BE2C (cell line): Measurements from ENCODE around the gene SLC35B2.

Source experiments
- DNase-seq: peaks from one replicate; pipeline ENCODE4 v3.0.0-alpha.2; 2020
- H3K27me3 ChIP-seq: fragments of 250-450 bp; sonication (Bioruptor Pico); 2 replicates; pipeline ENCODE4 v1.5.1; 2020; ENCODE audit warnings: mild to moderate bottlenecking
- H3K36me3 ChIP-seq: fragments of 250-450 bp; sonication (Bioruptor Pico); 2 replicates; pipeline ENCODE4 v1.5.1; 2020; ENCODE audit warnings: mild to moderate bottlenecking
- H3K4me1 ChIP-seq: fragments of 250-450 bp; sonication (Bioruptor Pico); 2 replicates; pipeline ENCODE4 v1.5.1; 2020
- H3K4me3 ChIP-seq: 2 replicates; pipeline ENCODE4 v1.5.1; 2011; ENCODE audit warnings: low read depth, low read length
- H3K9me3 ChIP-seq: fragments of 250-450 bp; sonication (Bioruptor Pico); 2 replicates; pipeline ENCODE4 v1.5.1; 2020
- CTCF ChIP-seq: IDR thresholded peaks from 2 replicates; pipeline ENCODE4 v1.5.1; 2012; ENCODE audit warnings: mild to moderate bottlenecking, low read depth, low read length

SLC35B2 gene

DNA sequence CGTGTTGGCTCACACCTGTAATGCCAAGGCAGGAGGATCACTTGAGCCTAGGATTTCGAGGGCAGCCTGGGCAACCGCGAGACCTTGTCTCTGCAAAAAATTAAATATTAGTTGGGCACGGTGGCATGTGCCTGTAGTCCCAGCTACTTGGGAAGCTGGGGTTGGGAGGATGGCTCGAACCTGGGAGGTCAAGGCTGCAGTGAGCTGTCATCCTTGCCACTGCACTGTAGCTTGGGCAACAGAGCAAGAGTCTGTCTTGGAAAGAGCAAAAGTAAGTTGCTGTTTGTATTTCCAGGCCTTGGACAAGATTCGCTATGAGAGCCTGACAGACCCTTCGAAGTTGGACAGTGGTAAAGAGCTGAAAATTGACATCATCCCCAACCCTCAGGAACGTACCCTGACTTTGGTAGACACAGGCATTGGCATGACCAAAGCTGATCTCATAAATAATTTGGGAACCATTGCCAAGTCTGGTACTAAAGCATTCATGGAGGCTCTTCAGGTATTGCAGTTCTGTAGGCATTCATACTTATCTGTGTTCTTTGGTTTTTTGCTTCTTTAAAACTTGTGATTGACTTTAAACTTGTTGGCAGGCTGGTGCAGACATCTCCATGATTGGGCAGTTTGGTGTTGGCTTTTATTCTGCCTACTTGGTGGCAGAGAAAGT lies 8.1 kb downstream of the SLC35B2 start:
- Histone ChIP-seq H3K9me3 (no peaks in the 10 kb centered on the region), H3K4me1 (peaks cover 8% of the 10 kb centered on the region), H3K4me3 (peak overlapping the region; percentile 94), H3K27me3 (no peaks in the 10 kb centered on the region), H3K36me3 (peaks cover 72% of the 10 kb centered on the region)
- TF ChIP-seq CTCF: no peak
- DNase-seq: no peak

DNA sequence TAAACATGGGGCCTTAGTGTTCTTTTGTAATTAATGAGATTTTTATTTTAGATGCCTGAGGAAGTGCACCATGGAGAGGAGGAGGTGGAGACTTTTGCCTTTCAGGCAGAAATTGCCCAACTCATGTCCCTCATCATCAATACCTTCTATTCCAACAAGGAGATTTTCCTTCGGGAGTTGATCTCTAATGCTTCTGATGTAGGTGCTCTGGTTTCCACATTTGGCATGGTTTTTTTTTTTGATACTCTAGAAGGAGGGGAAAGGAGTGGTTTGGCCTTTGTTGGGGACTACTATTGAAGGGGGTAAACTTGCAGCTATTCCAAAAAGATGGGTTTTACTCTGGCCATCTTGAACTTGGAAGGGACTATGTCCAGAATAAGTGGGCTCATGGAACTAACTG lies 8.7 kb downstream of the SLC35B2 start:
- Histone ChIP-seq H3K27me3 (no peaks in the 10 kb centered on the region), H3K4me3 (peak overlapping the region; percentile 94), H3K4me1 (peaks cover 8% of the 10 kb centered on the region), H3K9me3 (no peaks in the 10 kb centered on the region), H3K36me3 (peaks cover 66% of the 10 kb centered on the region)
- DNase-seq: no peak
- TF ChIP-seq CTCF: no peak

DNA sequence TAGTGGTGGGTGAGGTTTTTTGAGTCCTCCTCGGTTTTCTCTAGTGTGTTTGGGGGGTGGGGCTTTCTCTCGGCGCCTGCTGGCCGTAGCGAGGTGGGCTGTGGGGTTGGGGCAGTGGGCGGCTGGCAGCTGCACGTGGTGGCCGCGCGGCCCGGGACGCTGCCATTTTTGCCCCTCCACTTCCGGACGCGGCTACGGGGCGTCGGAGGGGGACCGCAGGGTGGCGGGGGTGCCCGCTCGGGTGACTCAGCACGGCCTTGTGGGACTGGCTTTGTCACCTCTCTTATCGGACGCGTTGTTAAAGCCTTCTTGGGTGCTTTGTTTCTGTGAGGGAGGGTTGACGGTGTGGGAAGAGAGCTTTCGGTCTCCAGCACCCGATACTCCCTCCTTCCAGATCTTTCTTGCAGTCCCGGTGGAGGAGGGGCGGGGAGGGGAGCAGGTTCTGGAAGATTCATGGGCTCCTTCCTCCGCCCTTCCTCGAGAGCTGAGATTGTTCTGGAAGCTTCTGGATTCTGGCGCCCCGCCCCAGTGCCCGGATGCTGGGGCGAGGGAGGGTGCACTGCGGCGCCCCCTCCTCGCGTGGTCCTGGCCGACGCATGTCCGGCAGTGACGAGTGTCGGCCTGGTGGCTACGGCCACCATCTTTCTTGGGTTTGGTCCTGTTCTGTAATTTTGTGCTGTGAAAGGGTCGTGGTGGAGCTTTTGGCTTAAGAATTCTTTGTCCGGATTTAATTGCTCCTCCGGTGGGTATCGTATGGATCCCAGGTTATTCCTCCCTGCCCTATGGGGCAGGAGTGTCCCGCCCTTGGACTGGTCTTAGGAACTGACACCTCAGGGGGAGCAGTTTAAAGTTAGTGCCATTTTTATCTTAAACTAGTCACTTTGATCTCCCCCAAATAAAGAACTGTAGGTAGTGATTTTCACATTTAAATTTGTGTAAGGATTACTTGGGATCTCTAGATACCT lies 9.7 kb downstream of the SLC35B2 start:
- H3K27me3 ChIP-seq: no peaks in the 10 kb centered on the region
- no peaks in the 10 kb centered on the region for H3K9me3 ChIP-seq
- peak; percentile 56 for DNase-seq
- peaks cover 56% of the 10 kb centered on the region for H3K36me3 ChIP-seq
- H3K4me3 ChIP-seq: peak overlapping the region; percentile 94
- TF ChIP-seq CTCF: no peak
- H3K4me1 ChIP-seq: peaks cover 8% of the 10 kb centered on the region

DNA sequence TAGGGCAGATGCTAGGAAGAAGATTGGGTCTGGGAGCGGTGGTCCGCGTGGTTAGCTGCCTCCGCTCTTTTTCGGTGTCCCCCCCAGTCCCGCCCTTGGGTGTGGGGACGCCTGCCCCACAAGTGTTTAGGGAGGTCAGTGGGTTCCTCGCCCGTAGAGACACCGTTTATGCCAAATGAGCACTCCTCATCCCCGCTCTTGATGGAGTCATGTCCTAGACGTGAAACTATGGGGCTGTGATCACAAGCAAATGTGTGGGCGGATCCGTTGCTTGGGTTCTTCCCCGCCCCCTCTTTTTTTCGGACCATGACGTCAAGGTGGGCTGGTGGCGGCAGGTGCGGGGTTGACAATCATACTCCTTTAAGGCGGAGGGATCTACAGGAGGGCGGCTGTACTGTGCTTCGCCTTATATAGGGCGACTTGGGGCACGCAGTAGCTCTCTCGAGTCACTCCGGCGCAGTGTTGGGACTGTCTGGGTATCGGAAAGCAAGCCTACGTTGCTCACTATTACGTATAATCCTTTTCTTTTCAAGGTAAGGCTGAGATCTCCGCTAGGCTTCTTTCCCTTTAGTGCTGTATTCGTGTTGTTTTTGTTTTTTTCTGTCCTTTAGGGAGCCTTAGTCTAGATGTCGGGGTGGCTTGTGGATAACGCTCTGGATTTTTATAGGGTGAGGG lies 10.5 kb downstream of the SLC35B2 start, which contains the start of gene HSP90AB1:
HSP90AB1 (plus strand) TSS at position 439 of the 675 bp plus-strand sequence. CDS start 1,529 bp downstream, outside the sequence.
- no peaks in the 10 kb centered on the region for H3K9me3 ChIP-seq
- peaks cover 48% of the 10 kb centered on the region for H3K36me3 ChIP-seq
- DNase-seq: peak; percentile 95
- no peak for TF ChIP-seq CTCF
- H3K4me1 ChIP-seq: peaks cover 8% of the 10 kb centered on the region
- H3K4me3 ChIP-seq: peak within 1 kb of the TSS; percentile 94
- no peaks in the 10 kb centered on the region for H3K27me3 ChIP-seq

DNA sequence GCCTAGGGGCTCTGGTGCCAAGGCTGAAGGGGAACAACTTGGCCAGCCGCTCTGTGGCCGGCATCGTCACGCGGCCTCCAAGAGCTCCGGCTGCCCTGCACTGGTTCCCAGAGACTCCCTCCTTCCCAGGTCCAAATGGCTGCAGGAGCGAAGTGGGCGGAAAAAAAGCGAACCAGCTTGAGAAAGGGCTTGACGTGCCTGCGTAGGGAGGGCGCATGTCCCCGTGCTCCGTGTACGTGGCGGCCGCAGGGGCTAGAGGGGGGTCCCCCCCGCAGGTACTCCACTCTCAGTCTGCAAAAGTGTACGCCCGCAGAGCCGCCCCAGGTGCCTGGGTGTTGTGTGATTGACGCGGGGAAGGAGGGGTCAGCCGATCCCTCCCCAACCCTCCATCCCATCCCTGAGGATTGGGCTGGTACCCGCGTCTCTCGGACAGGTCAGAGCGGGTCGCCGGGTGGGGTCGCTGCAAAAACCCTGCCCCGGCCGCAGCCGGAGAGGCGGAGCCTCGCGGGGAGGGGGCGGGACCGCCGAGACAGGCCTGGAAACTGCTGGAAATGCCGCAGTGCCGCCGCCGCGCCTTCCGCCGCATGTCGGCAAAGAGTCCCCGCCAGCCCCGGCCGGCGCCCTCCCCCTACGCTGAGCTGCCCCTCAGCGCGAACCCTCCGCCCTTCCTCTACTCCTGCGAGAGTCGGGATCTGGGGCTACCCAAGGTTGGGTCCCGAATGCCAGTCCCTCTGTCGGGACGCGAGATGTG lies 11.2 kb downstream of the SLC35B2 start:
- TF ChIP-seq CTCF: peak; percentile 33; the same call in 1 of the 2 replicates
- Histone ChIP-seq H3K4me3 (peak overlapping the region; percentile 94), H3K27me3 (no peaks in the 10 kb centered on the region), H3K36me3 (peaks cover 41% of the 10 kb centered on the region), H3K9me3 (no peaks in the 10 kb centered on the region), H3K4me1 (peaks cover 8% of the 10 kb centered on the region)
- peak; percentile 92 for DNase-seq
